ENCODE measurements around the gene SPIRE2.
A peak's percentile ranks its signal among the peaks of the same experiment; 100 is the strongest.

The SPIRE2 gene

GRCh38 chr16:89860747-89861304 is 32.6 kb downstream of the SPIRE2 start:
- Histone ChIP-seq H3K27me3 (replicated peaks) (no peaks in the 10 kb centered on the region), H3K4me3 (ENCODE audit: low read depth, low read length) (no peak overlapping the region), H3K36me3 (replicated peaks) (no peaks in the 10 kb centered on the region), H3K27ac (no peak overlapping the region)
- DNase-seq, result peak; percentile 42
- peak; percentile 99 for TF ChIP-seq CTCF (IDR thresholded peaks at IDR 0.05; ENCODE audit: low read depth, low read length, missing control alignments)
- in situ Hi-C loops (cut with HindIII; ENCODE audit: low pct_ligation_motif_present, low sequenced_read_pairs), result no loop called here

- no peak overlapping the region for H3K27ac ChIP-seq
- DNase-seq, result no peak
- H3K27me3 ChIP-seq (replicated peaks), result no peaks in the 10 kb centered on the region
- no peak for TF ChIP-seq CTCF (IDR thresholded peaks at IDR 0.05; ENCODE audit: low read depth, low read length, missing control alignments)
- no peaks in the 10 kb centered on the region for H3K36me3 ChIP-seq (replicated peaks)
- in situ Hi-C loops (cut with HindIII; ENCODE audit: low pct_ligation_motif_present, low sequenced_read_pairs), result no loop called here
- no peak overlapping the region for H3K4me3 ChIP-seq (ENCODE audit: low read depth, low read length)
These were observed 33.4 kb downstream of the SPIRE2 start for GRCh38 chr16:89861648-89862047.

GRCh38 chr16:89862732-89863131 is 34.5 kb downstream of the SPIRE2 start:
- in situ Hi-C loops (cut with HindIII; ENCODE audit: low pct_ligation_motif_present, low sequenced_read_pairs), result no loop called here
- Histone ChIP-seq H3K4me3 (ENCODE audit: low read depth, low read length) (no peak overlapping the region), H3K36me3 (replicated peaks) (no peaks in the 10 kb centered on the region), H3K27me3 (replicated peaks) (no peaks in the 10 kb centered on the region), H3K27ac (no peak overlapping the region)
- TF ChIP-seq CTCF (IDR thresholded peaks at IDR 0.05; ENCODE audit: low read depth, low read length, missing control alignments), result no peak
- DNase-seq, result no peak

- Histone ChIP-seq H3K27me3 (replicated peaks) (no peaks in the 10 kb centered on the region), H3K4me3 (ENCODE audit: low read depth, low read length) (no peak overlapping the region), H3K27ac (peak overlapping the region; percentile 21), H3K36me3 (replicated peaks) (no peaks in the 10 kb centered on the region)
- DNase-seq, result peak; percentile 49
- in situ Hi-C loops (cut with HindIII; ENCODE audit: low pct_ligation_motif_present, low sequenced_read_pairs), result no loop called here
- TF ChIP-seq CTCF (IDR thresholded peaks at IDR 0.05; ENCODE audit: low read depth, low read length, missing control alignments), result no peak
These were observed 35.7 kb downstream of the SPIRE2 start for GRCh38 chr16:89863741-89864526.

GRCh38 chr16:89864527-89864820 is 36.2 kb downstream of the SPIRE2 start:
- no peak for DNase-seq
- Histone ChIP-seq H3K4me3 (ENCODE audit: low read depth, low read length) (no peak overlapping the region), H3K36me3 (replicated peaks) (no peaks in the 10 kb centered on the region), H3K27ac (peak overlapping the region; percentile 21), H3K27me3 (replicated peaks) (no peaks in the 10 kb centered on the region)
- in situ Hi-C loops (cut with HindIII; ENCODE audit: low pct_ligation_motif_present, low sequenced_read_pairs), result no loop called here
- TF ChIP-seq CTCF (IDR thresholded peaks at IDR 0.05; ENCODE audit: low read depth, low read length, missing control alignments), result no peak

GRCh38 chr16:89867918-89868317 is 39.6 kb downstream of the SPIRE2 start:
- Histone ChIP-seq H3K36me3 (replicated peaks) (no peaks in the 10 kb centered on the region), H3K27ac (no peak overlapping the region), H3K27me3 (replicated peaks) (no peaks in the 10 kb centered on the region), H3K4me3 (ENCODE audit: low read depth, low read length) (no peak overlapping the region)
- no peak for TF ChIP-seq CTCF (IDR thresholded peaks at IDR 0.05; ENCODE audit: low read depth, low read length, missing control alignments)
- in situ Hi-C loops (cut with HindIII; ENCODE audit: low pct_ligation_motif_present, low sequenced_read_pairs), result no loop called here
- DNase-seq, result no peak
